ENCODE measurements around the gene AP1G2.
A peak's percentile ranks its signal among the peaks of the same experiment; 100 is the strongest.

DNA sequence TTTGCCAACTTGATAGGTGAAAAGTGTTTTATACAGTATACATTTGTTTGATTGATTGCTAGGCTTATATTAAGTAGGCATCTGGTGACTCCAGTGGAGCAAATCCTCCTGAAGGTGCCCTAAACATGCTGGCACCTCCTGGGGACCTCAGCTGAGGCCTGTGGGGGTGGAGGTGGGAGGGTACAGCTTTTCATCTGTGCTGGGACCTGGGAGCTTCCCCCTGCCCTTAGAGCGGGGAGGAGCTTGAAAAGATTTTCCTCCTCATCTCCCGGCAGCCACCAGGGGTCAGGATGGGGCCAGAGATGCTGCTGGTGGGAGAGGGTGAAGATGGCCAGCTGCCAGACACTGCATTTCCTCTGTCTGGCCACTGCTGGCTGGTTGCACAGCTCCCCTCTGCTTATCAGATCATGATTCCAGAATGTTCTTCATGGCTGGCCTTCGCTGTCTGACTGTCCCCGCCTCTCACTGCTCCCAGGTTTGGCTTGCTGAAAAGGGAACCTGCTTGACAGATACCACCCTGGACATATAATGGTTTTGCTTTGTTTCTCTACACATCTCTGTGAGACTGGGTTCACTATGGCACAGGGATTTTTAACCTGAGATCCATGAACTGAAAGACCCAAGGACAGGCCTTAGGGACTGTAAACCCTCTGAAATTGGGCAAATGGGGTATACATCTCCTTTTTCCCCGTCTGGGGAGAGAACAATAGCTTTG is 21.4 kb upstream of the AP1G2 start:
- TF ChIP-seq, protein P1, sequence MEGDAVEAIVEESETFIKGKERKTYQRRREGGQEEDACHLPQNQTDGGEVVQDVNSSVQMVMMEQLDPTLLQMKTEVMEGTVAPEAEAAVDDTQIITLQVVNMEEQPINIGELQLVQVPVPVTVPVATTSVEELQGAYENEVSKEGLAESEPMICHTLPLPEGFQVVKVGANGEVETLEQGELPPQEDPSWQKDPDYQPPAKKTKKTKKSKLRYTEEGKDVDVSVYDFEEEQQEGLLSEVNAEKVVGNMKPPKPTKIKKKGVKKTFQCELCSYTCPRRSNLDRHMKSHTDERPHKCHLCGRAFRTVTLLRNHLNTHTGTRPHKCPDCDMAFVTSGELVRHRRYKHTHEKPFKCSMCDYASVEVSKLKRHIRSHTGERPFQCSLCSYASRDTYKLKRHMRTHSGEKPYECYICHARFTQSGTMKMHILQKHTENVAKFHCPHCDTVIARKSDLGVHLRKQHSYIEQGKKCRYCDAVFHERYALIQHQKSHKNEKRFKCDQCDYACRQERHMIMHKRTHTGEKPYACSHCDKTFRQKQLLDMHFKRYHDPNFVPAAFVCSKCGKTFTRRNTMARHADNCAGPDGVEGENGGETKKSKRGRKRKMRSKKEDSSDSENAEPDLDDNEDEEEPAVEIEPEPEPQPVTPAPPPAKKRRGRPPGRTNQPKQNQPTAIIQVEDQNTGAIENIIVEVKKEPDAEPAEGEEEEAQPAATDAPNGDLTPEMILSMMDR (conservative IDR thresholded peaks at IDR 0.05; ENCODE audit: low read depth, low read length) = peak; percentile 79
- TF ChIP-seq EZH2 (IDR thresholded peaks at IDR 0.05; ENCODE audit: borderline replicate concordance, low read depth, low read length, poor library complexity, severe bottlenecking) = no peak

Measured in A673 (cell line).